ENCODE data around the gene DSTN. TPM values are rescaled to one million over a fixed set of nuclear protein-coding genes. Genes with fewer than 3 reads are reported as not detected.

The DSTN gene
- total RNA-seq, 4 donors from 2014 or later = 280 to 589 (median 373) TPM

DNA sequence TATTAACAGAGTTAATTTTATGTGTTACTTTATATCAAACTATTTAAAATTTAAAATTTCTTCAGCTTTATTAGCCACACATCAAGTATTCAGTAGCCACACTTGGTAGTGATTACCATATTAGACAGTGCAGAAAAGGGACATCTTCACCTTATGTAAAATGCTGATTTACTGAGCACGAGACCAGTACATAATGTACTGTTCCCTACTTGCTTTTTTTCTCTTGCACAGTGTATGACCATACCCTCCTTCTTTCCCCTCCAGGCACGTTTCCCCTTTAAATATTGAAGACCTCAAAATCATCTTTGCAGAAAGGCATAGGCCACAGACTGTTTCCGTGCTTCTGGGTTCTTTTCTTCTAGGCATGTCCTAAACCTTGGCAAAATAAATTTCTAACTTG lies 17.9 kb downstream of the DSTN start:
- Histone ChIP-seq H3K36me3 (no peaks in the 10 kb centered on the region), H3K27me3 (no peaks in the 10 kb centered on the region), H3K4me1 (peaks cover 11 to 91% (median 33%) of the 10 kb centered on the region in 4 donors), H3K9me3 (no peaks in the 10 kb centered on the region), H3K4me3 (no peak overlapping the region), H3K27ac (peak overlapping the region; percentile 63 to 79 (median 74))
- WGBS, 2 donors (ENCODE audit: low coverage in 1 of 2) = 54 to 62% methylated on average over 3 of the region's 3 CpGs
- no peak for TF ChIP-seq POLR2AphosphoS5 (IDR thresholded peaks at IDR 0.05)
- no peak for TF ChIP-seq EP300 (IDR thresholded peaks at IDR 0.05; ENCODE audit: low read depth)
- no peak for TF ChIP-seq POLR2A (IDR thresholded peaks at IDR 0.05)
- TF ChIP-seq, protein P1, sequence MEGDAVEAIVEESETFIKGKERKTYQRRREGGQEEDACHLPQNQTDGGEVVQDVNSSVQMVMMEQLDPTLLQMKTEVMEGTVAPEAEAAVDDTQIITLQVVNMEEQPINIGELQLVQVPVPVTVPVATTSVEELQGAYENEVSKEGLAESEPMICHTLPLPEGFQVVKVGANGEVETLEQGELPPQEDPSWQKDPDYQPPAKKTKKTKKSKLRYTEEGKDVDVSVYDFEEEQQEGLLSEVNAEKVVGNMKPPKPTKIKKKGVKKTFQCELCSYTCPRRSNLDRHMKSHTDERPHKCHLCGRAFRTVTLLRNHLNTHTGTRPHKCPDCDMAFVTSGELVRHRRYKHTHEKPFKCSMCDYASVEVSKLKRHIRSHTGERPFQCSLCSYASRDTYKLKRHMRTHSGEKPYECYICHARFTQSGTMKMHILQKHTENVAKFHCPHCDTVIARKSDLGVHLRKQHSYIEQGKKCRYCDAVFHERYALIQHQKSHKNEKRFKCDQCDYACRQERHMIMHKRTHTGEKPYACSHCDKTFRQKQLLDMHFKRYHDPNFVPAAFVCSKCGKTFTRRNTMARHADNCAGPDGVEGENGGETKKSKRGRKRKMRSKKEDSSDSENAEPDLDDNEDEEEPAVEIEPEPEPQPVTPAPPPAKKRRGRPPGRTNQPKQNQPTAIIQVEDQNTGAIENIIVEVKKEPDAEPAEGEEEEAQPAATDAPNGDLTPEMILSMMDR (IDR thresholded peaks at IDR 0.05) = no peak
- DNase-seq = no peak
- in situ Hi-C loops (cut with MboI; ENCODE audit: low pct_ligation_motif_present in 1 of 4, low pct_unique_long_range_greater_than_20kb in 1 of 4, low sequenced_read_pairs in 3 of 4) (no loop called here), intact Hi-C loops (cut with DNase I; ENCODE audit: low total_unique reads) (no loop called here)

GRCh38 chr20:17589161-17589834 lies 19.4 kb downstream of the DSTN start:
- Histone ChIP-seq H3K4me3 (peak overlapping the region in 1 of 4 donors; percentile 1), H3K9me3 (no peaks in the 10 kb centered on the region), H3K27me3 (no peaks in the 10 kb centered on the region), H3K4me1 (peaks cover 11 to 95% (median 41%) of the 10 kb centered on the region in 4 donors), H3K36me3 (no peaks in the 10 kb centered on the region), H3K27ac (peak overlapping the region; percentile 63 to 79 (median 74))
- TF ChIP-seq EP300 (IDR thresholded peaks at IDR 0.05; ENCODE audit: low read depth) (no peak), POLR2AphosphoS5 (IDR thresholded peaks at IDR 0.05) (peak in 1 of 3 donors; percentile 51)
- intact Hi-C loops (cut with DNase I; ENCODE audit: low total_unique reads) (no loop called here), in situ Hi-C loops (cut with MboI; ENCODE audit: low pct_ligation_motif_present in 1 of 4, low pct_unique_long_range_greater_than_20kb in 1 of 4, low sequenced_read_pairs in 3 of 4) (no loop called here)
- 67 to 69% methylated on average over 1 to 8 of the region's 8 CpGs for WGBS, 2 donors (ENCODE audit: low coverage in 1 of 2)
- no peak for DNase-seq

- TF ChIP-seq, protein P1 (IDR thresholded peaks at IDR 0.05) = no peak
- no peak for TF ChIP-seq POLR2AphosphoS5 (IDR thresholded peaks at IDR 0.05)
- TF ChIP-seq EP300 (IDR thresholded peaks at IDR 0.05; ENCODE audit: low read depth) = no peak
- no peak for TF ChIP-seq POLR2A (IDR thresholded peaks at IDR 0.05)
- in situ Hi-C loops (cut with MboI; ENCODE audit: low pct_ligation_motif_present in 1 of 4, low pct_unique_long_range_greater_than_20kb in 1 of 4, low sequenced_read_pairs in 3 of 4) (no loop called here), intact Hi-C loops (cut with DNase I; ENCODE audit: low total_unique reads) (no loop called here)
- Histone ChIP-seq H3K4me3 (peak overlapping the region in 1 of 4 donors; percentile 1), H3K4me1 (peaks cover 8 to 95% (median 42%) of the 10 kb centered on the region in 4 donors), H3K9me3 (no peaks in the 10 kb centered on the region), H3K27me3 (no peaks in the 10 kb centered on the region), H3K27ac (peak overlapping the region; percentile 63 to 79 (median 74)), H3K36me3 (no peaks in the 10 kb centered on the region)
- DNase-seq = no peak
- 49 to 57% methylated on average over 1 of the region's 1 CpG for WGBS, 2 donors (ENCODE audit: low coverage in 1 of 2)
Observed at GRCh38 chr20:17590245-17590644, 20.4 kb downstream of the DSTN start.

- in situ Hi-C loops (cut with MboI; ENCODE audit: low pct_ligation_motif_present in 1 of 4, low pct_unique_long_range_greater_than_20kb in 1 of 4, low sequenced_read_pairs in 3 of 4) (no loop called here), intact Hi-C loops (cut with DNase I; ENCODE audit: low total_unique reads) (no loop called here)
- Histone ChIP-seq H3K27me3 (no peaks in the 10 kb centered on the region), H3K4me1 (peaks cover 15 to 87% (median 40%) of the 10 kb centered on the region in 4 donors), H3K9me3 (no peaks in the 10 kb centered on the region), H3K36me3 (no peaks in the 10 kb centered on the region), H3K4me3 (no peak overlapping the region), H3K27ac (peak overlapping the region; percentile 57 to 79 (median 74))
- no peak for TF ChIP-seq EP300 (IDR thresholded peaks at IDR 0.05; ENCODE audit: low read depth)
- no peak for TF ChIP-seq POLR2A (IDR thresholded peaks at IDR 0.05)
- TF ChIP-seq POLR2AphosphoS5 (IDR thresholded peaks at IDR 0.05) = no peak
- TF ChIP-seq, protein P1 (IDR thresholded peaks at IDR 0.05) = no peak
- 82 to 97% methylated on average over 3 to 4 of the region's 4 CpGs for WGBS, 2 donors (ENCODE audit: low coverage in 1 of 2)
- DNase-seq = no peak
Observed at GRCh38 chr20:17593902-17594301, 24.0 kb downstream of the DSTN start.

All from transverse colon (tissue), 4 donors.